IPS DF 6.9 (cell line): Measurements from ENCODE around the gene SCMH1.

Experiments
- DNase-seq: peaks from one replicate; pipeline ENCODE4 v3.0.0-alpha.2; 2013; ENCODE audit warnings: low read depth, low spot score
- H3K27ac ChIP-seq: one replicate; pipeline ENCODE4 v1.5.1; 2013; ENCODE audit warnings: low read length, control low read depth
- H3K27me3 ChIP-seq: 2 replicates; pipeline ENCODE4 v1.6.1; 2013; ENCODE audit warnings: mild to moderate bottlenecking, low read length; ENCODE audit not compliant: control insufficient read depth, insufficient read depth
- H3K36me3 ChIP-seq: 2 replicates; pipeline ENCODE4 v1.6.1; 2013; ENCODE audit warnings: low read length; ENCODE audit not compliant: control insufficient read depth, insufficient read depth
- H3K4me1 ChIP-seq: 2 replicates; pipeline ENCODE4 v1.6.1; 2013; ENCODE audit warnings: low read length; ENCODE audit not compliant: control insufficient read depth, insufficient read depth
- H3K4me3 ChIP-seq: 2 replicates; pipeline ENCODE4 v1.5.1; 2013; ENCODE audit warnings: mild to moderate bottlenecking, low read length
- H3K9me3 ChIP-seq: 2 replicates; pipeline ENCODE4 v1.6.1; 2013; ENCODE audit warnings: low read length, inconsistent platforms; ENCODE audit not compliant: control insufficient read depth, insufficient read depth
- WGBS: extraction: QIAGEN DNeasy Blood & Tissue Kit; methylation state at CpG from one replicate; pipeline ENCODE4 v1.1.7; 2013; ENCODE audit warnings: mixed read lengths, missing lambda C conversion rate; ENCODE audit not compliant: insufficient read length, insufficient coverage; 5-methylcytosine and 5-hydroxymethylcytosine counted together

The SCMH1 gene

DNA sequence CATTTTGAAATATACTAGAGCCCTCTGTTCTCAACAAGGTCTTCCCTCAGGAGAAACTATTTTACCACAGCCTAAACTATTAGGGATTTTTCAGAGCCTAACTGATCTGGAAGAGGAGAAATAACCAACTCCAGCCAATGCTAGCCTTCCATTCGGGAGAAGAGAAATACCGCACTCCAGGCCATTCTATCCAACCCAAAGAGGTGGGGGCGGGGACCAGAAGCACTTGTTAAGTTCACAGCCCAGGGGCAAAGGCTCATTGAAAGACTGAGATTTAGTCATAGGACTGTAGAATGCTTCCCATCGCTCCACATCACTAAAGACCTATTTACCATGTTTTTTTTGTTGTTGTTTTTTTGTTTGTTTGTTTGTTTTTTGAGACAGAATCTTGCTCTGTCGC lies 185.2 kb downstream of the SCMH1 start:
- Histone ChIP-seq H3K36me3 (no peaks in the 10 kb centered on the region), H3K4me1 (no peaks in the 10 kb centered on the region), H3K27ac (no peak overlapping the region), H3K27me3 (no peaks in the 10 kb centered on the region), H3K4me3 (no peak overlapping the region), H3K9me3 (no peaks in the 10 kb centered on the region)
- WGBS = no CpG with 5 or more reads among the region's 5 CpGs
- DNase-seq = no peak

- no peaks in the 10 kb centered on the region for H3K27me3 ChIP-seq
- H3K4me3 ChIP-seq = no peak overlapping the region
- no peaks in the 10 kb centered on the region for H3K36me3 ChIP-seq
- WGBS = no CpG with 5 or more reads among the region's 2 CpGs
- no peaks in the 10 kb centered on the region for H3K4me1 ChIP-seq
- H3K27ac ChIP-seq = no peak overlapping the region
- no peaks in the 10 kb centered on the region for H3K9me3 ChIP-seq
- DNase-seq = no peak
Measured at GRCh38 chr1:41053316-41053715, 188.8 kb downstream of the SCMH1 start.

- Histone ChIP-seq H3K36me3 (no peaks in the 10 kb centered on the region; the same call in 1 of the 2 replicates), H3K4me3 (no peak overlapping the region), H3K4me1 (no peaks in the 10 kb centered on the region), H3K9me3 (no peaks in the 10 kb centered on the region), H3K27me3 (no peaks in the 10 kb centered on the region), H3K27ac (no peak overlapping the region)
- no peak for DNase-seq
- WGBS = no CpG with 5 or more reads among the region's 1 CpG
Measured at GRCh38 chr1:41051022-41051421, 191.1 kb downstream of the SCMH1 start.

GRCh38 chr1:41048540-41048939 lies 193.6 kb downstream of the SCMH1 start:
- DNase-seq = no peak
- H3K4me1 ChIP-seq = no peaks in the 10 kb centered on the region
- no peak overlapping the region for H3K4me3 ChIP-seq
- no CpG with 5 or more reads among the region's 3 CpGs for WGBS
- no peak overlapping the region for H3K27ac ChIP-seq
- no peaks in the 10 kb centered on the region for H3K27me3 ChIP-seq
- peaks cover 4% of the 10 kb centered on the region; the same call in 1 of the 2 replicates for H3K36me3 ChIP-seq
- no peaks in the 10 kb centered on the region for H3K9me3 ChIP-seq

- no peak overlapping the region for H3K27ac ChIP-seq
- H3K9me3 ChIP-seq = no peaks in the 10 kb centered on the region
- DNase-seq = no peak
- WGBS = no CpG with 5 or more reads among the region's 10 CpGs
- no peaks in the 10 kb centered on the region for H3K4me1 ChIP-seq
- no peak overlapping the region for H3K4me3 ChIP-seq
- H3K36me3 ChIP-seq = peaks cover 4% of the 10 kb centered on the region; the same call in 1 of the 2 replicates
- H3K27me3 ChIP-seq = no peaks in the 10 kb centered on the region
Measured at GRCh38 chr1:41046347-41046775, 195.7 kb downstream of the SCMH1 start.

GRCh38 chr1:41045740-41046139 lies 196.4 kb downstream of the SCMH1 start:
- peaks cover 4% of the 10 kb centered on the region; the same call in 1 of the 2 replicates for H3K36me3 ChIP-seq
- no peaks in the 10 kb centered on the region for H3K9me3 ChIP-seq
- no CpG with 5 or more reads among the region's 5 CpGs for WGBS
- no peak overlapping the region for H3K4me3 ChIP-seq
- DNase-seq = no peak
- no peaks in the 10 kb centered on the region for H3K4me1 ChIP-seq
- no peak overlapping the region for H3K27ac ChIP-seq
- no peaks in the 10 kb centered on the region for H3K27me3 ChIP-seq

- no peak for DNase-seq
- Histone ChIP-seq H3K4me1 (no peaks in the 10 kb centered on the region), H3K27ac (no peak overlapping the region), H3K27me3 (no peaks in the 10 kb centered on the region), H3K36me3 (peaks cover 4% of the 10 kb centered on the region; the same call in 1 of the 2 replicates), H3K9me3 (no peaks in the 10 kb centered on the region), H3K4me3 (no peak overlapping the region)
- WGBS = no CpG with 5 or more reads among the region's 2 CpGs
Measured at GRCh38 chr1:41044187-41044586, 197.9 kb downstream of the SCMH1 start.

- DNase-seq = no peak
- peaks cover 7% of the 10 kb centered on the region; the same call in 1 of the 2 replicates for H3K36me3 ChIP-seq
- no peak overlapping the region for H3K4me3 ChIP-seq
- no CpG with 5 or more reads among the region's 3 CpGs for WGBS
- H3K27me3 ChIP-seq = no peaks in the 10 kb centered on the region
- H3K9me3 ChIP-seq = no peaks in the 10 kb centered on the region
- H3K4me1 ChIP-seq = no peaks in the 10 kb centered on the region
- H3K27ac ChIP-seq = no peak overlapping the region
Measured at GRCh38 chr1:41041614-41042270, 200.4 kb downstream of the SCMH1 start.

GRCh38 chr1:41038110-41038509 lies 204.0 kb downstream of the SCMH1 start:
- DNase-seq = no peak
- H3K27me3 ChIP-seq = no peaks in the 10 kb centered on the region
- no peak overlapping the region for H3K4me3 ChIP-seq
- 0 out of 2 replicates have a peak, but pooled peaks cover 3% of the 10 kb centered on the region for H3K36me3 ChIP-seq
- H3K4me1 ChIP-seq = no peaks in the 10 kb centered on the region
- WGBS = no CpG with 5 or more reads among the region's 5 CpGs
- H3K9me3 ChIP-seq = no peaks in the 10 kb centered on the region
- no peak overlapping the region for H3K27ac ChIP-seq

GRCh38 chr1:41037116-41037903 lies 204.8 kb downstream of the SCMH1 start:
- Histone ChIP-seq H3K9me3 (no peaks in the 10 kb centered on the region), H3K27me3 (no peaks in the 10 kb centered on the region), H3K4me3 (no peak overlapping the region), H3K27ac (no peak overlapping the region), H3K4me1 (no peaks in the 10 kb centered on the region), H3K36me3 (0 out of 2 replicates have a peak, but pooled peaks cover 3% of the 10 kb centered on the region)
- WGBS = no CpG with 5 or more reads among the region's 3 CpGs
- DNase-seq = no peak
